GM23338 (cell line): ENCODE measurements around the gene PISD.

Source experiments
- CREB1 ChIP-seq: fragments of 250-450 bp; sonication (Bioruptor Pico); IDR thresholded peaks from 2 replicates; pipeline ENCODE4 v1.5.0; 2020; ENCODE audit warnings: low read depth, mild to moderate bottlenecking, moderate library complexity
- CTCF ChIP-seq, 2 experiments: fragments of 200-600 bp in 1 of 2; sonication (generic) in 1 of 2; conservative IDR thresholded peaks; 2 replicates each; pipeline versions ENCODE4 v1.5.1 to v1.6.1; 2016 to 2017; ENCODE audit warnings: antibody characterized with exemption in 2 of 2, low read depth in 2 of 2, mild to moderate bottlenecking in 2 of 2, moderate library complexity in 1 of 2
- ETS1 ChIP-seq: IDR thresholded peaks from 2 replicates; pipeline ENCODE4 v1.6.1; 2016; ENCODE audit warnings: antibody characterized with exemption
- POLR2AphosphoS5 ChIP-seq: IDR thresholded peaks from 2 replicates; pipeline ENCODE4 v1.6.1; 2016; ENCODE audit warnings: antibody characterized with exemption, low read depth
- REST ChIP-seq: IDR thresholded peaks from one replicate; pipeline ENCODE4 v1.6.1; 2018; ENCODE audit warnings: antibody characterized with exemption; ENCODE audit not compliant: unreplicated experiment
- STAT1 ChIP-seq: IDR thresholded peaks from one replicate; pipeline ENCODE4 v1.6.1; 2016; ENCODE audit warnings: antibody characterized with exemption; ENCODE audit not compliant: unreplicated experiment
- ZNF114 ChIP-seq: fragments of 250-450 bp; sonication (Bioruptor Pico); IDR thresholded peaks from 2 replicates; pipeline ENCODE4 v1.5.0; 2020; ENCODE audit warnings: mild to moderate bottlenecking, moderate library complexity

- TF ChIP-seq POLR2AphosphoS5 (no peak), REST (no peak), CTCF (conservative IDR thresholded peaks at IDR 0.05; ENCODE audit: low read depth in 2 of 2) (no peak), ZNF114 (no peak), CREB1 (CRISPR knock-in tag) (no peak), STAT1 (no peak), ETS1 (no peak)
These were observed 87.9 kb downstream of the PISD start for GRCh38 chr22:31574055-31574670.
